GM21367 (cell line): ENCODE data around the gene FREM1.
A peak's percentile ranks its signal among the peaks of the same experiment; 100 is the strongest.

Experiments
- ATAC-seq: cut with Tn5 transposase; IDR thresholded peaks from one replicate; pipeline ENCODE4 v1.9.1; 2021; ENCODE audit not compliant: unreplicated experiment

Gene FREM1

GRCh38 chr9:14768405-14769229 is 141.6 kb downstream of the FREM1 start:
- ATAC-seq: peak; percentile 52

GRCh38 chr9:14766299-14766698 is 143.9 kb downstream of the FREM1 start:
- no peak for ATAC-seq

GRCh38 chr9:14761584-14761983 is 148.6 kb downstream of the FREM1 start:
- no peak for ATAC-seq

- ATAC-seq: no peak
Measured at GRCh38 chr9:14760060-14760459, 150.2 kb downstream of the FREM1 start.

- ATAC-seq: no peak
Measured at GRCh38 chr9:14756291-14756690, 153.9 kb downstream of the FREM1 start.

- ATAC-seq: no peak
Measured at GRCh38 chr9:14752871-14753270, 157.4 kb downstream of the FREM1 start.

- no peak for ATAC-seq
Measured at GRCh38 chr9:14752271-14752670, 158.0 kb downstream of the FREM1 start.

- no peak for ATAC-seq
Measured at GRCh38 chr9:14750821-14751220, 159.4 kb downstream of the FREM1 start.

GRCh38 chr9:14749741-14750211 is 160.5 kb downstream of the FREM1 start:
- no peak for ATAC-seq

GRCh38 chr9:14748373-14748772 is 161.9 kb downstream of the FREM1 start:
- ATAC-seq: no peak

- no peak for ATAC-seq
Measured at GRCh38 chr9:14747111-14747510, 163.1 kb downstream of the FREM1 start.

GRCh38 chr9:14746626-14747025 is 163.6 kb downstream of the FREM1 start:
- no peak for ATAC-seq

- no peak for ATAC-seq
Measured at GRCh38 chr9:14744768-14745167, 165.5 kb downstream of the FREM1 start.

GRCh38 chr9:14741369-14741768 is 168.9 kb downstream of the FREM1 start:
- peak; percentile 64 for ATAC-seq

- no peak for ATAC-seq
Measured at GRCh38 chr9:14733133-14733532, 177.1 kb downstream of the FREM1 start.

GRCh38 chr9:14731294-14731981 is 178.8 kb downstream of the FREM1 start:
- ATAC-seq: no peak

- ATAC-seq: no peak
Measured at GRCh38 chr9:14730461-14730898, 179.7 kb downstream of the FREM1 start.

- no peak for ATAC-seq
Measured at GRCh38 chr9:14723301-14723700, 186.9 kb downstream of the FREM1 start.

- no peak for ATAC-seq
Measured at GRCh38 chr9:14722391-14723035, 187.7 kb downstream of the FREM1 start, which contains the start of gene CER1. Gene CER1, minus strand, starts transcription at chr9:14722733. Its CDS starts 61 bp downstream, at chr9:14722672.

- ATAC-seq: no peak
Measured at GRCh38 chr9:14719231-14719923, 190.9 kb downstream of the FREM1 start.

- no peak for ATAC-seq
Measured at GRCh38 chr9:14715102-14715501, 195.1 kb downstream of the FREM1 start.
